Inferior parietal cortex (tissue), 1 donor: ENCODE results near the gene MEA1.
"Not testable (repeated sequence)": the region's sequence is repeated elsewhere in the genome, so short reads cannot be mapped to it uniquely, and the experiment has no call there.

Experiments used
- DNase-seq: peaks from one replicate; pipeline ENCODE4 v3.0.0-alpha.2; 2016; ENCODE audit errors: extremely low spot score

Gene MEA1

GRCh38 chr6:43013843-43014433 is at the start of gene MEA1, which contains the start of gene KLHDC3:
TSS of gene MEA1 (minus strand) at chr6:43013946. CDS start at chr6:43013813, 133 bp downstream.
TSS of gene KLHDC3 (plus strand) at chr6:43014249. CDS start at chr6:43017193, 2,944 bp downstream.
- DNase-seq: peak; percentile 100

GRCh38 chr6:43062818-43063217 is 49.1 kb upstream of the MEA1 start:
- no peak for DNase-seq

GRCh38 chr6:43061861-43062260 is 48.1 kb upstream of the MEA1 start:
- DNase-seq: no peak

GRCh38 chr6:43060755-43061633 is 47.2 kb upstream of the MEA1 start:
- no peak for DNase-seq

- no peak for DNase-seq
Observed at GRCh38 chr6:43060034-43060754, 46.4 kb upstream of the MEA1 start.

- peak; percentile 99 for DNase-seq
Observed at GRCh38 chr6:43059168-43060033, 45.7 kb upstream of the MEA1 start, which contains the start of the genes KLC4 and MRPL2. TSS of gene KLC4 (plus strand) at chr6:43059631. CDS start at chr6:43061336, 1,705 bp downstream. TSS of gene MRPL2 (minus strand) at chr6:43059434. CDS start at chr6:43059381, 53 bp downstream.

- no peak for DNase-seq
Observed at GRCh38 chr6:43058531-43058930, 44.8 kb upstream of the MEA1 start.

- no peak for DNase-seq
Observed at GRCh38 chr6:43055966-43056365, 42.2 kb upstream of the MEA1 start.

GRCh38 chr6:43054206-43054943 is 40.6 kb upstream of the MEA1 start:
- no peak for DNase-seq

- DNase-seq: peak; percentile 83
Observed at GRCh38 chr6:43053545-43054205, 39.9 kb upstream of the MEA1 start, which contains the start of gene CUL7. TSS of gene CUL7 (minus strand) at chr6:43053851. CDS start at chr6:43052788, 1,063 bp downstream.

GRCh38 chr6:43052842-43053544 is 39.2 kb upstream of the MEA1 start:
- DNase-seq: no peak

GRCh38 chr6:43052225-43052841 is 38.6 kb upstream of the MEA1 start:
- DNase-seq: no peak

GRCh38 chr6:43050981-43051380 is 37.2 kb upstream of the MEA1 start:
- no peak for DNase-seq

GRCh38 chr6:43047998-43048397 is 34.3 kb upstream of the MEA1 start:
- DNase-seq: no peak

GRCh38 chr6:43045371-43045930 is 31.7 kb upstream of the MEA1 start:
- no peak for DNase-seq

- DNase-seq: no peak
Observed at GRCh38 chr6:43043310-43043709, 29.6 kb upstream of the MEA1 start.

- DNase-seq: not testable (repeated sequence)
Observed at GRCh38 chr6:43041475-43041874, 27.7 kb upstream of the MEA1 start.

- DNase-seq: no peak
Observed at GRCh38 chr6:43040542-43041257, 27.0 kb upstream of the MEA1 start.
